Trophoblast cell (in vitro differentiated cells and primary cell): Measurements from ENCODE around the gene B3GALT5.

Source experiments
- DNase-seq, 2 donors: peaks; one replicate each; pipeline ENCODE4 v3.0.0-alpha.2; 2016
- H2AFZ ChIP-seq: 2 replicates; pipeline ENCODE4 v1.6.1; 2013; ENCODE audit warnings: low read length, moderate library complexity, mild to moderate bottlenecking; ENCODE audit not compliant: insufficient read depth, poor library complexity
- H2AK5ac ChIP-seq: 2 replicates; pipeline ENCODE4 v1.6.1; 2013; ENCODE audit warnings: mild to moderate bottlenecking, low read length
- H2BK120ac ChIP-seq: 2 replicates; pipeline ENCODE4 v1.6.1; 2013; ENCODE audit warnings: low read length, mild to moderate bottlenecking, moderate library complexity; ENCODE audit not compliant: insufficient read depth, poor library complexity
- H2BK12ac ChIP-seq: 2 replicates; pipeline ENCODE4 v1.6.1; 2013; ENCODE audit warnings: mild to moderate bottlenecking, low read length, moderate library complexity
- H2BK5ac ChIP-seq: 2 replicates; pipeline ENCODE4 v1.6.1; 2013; ENCODE audit warnings: low read length, low read depth, moderate library complexity, mild to moderate bottlenecking; ENCODE audit not compliant: poor library complexity
- H3K14ac ChIP-seq: 2 replicates; pipeline ENCODE4 v1.6.1; 2013; ENCODE audit warnings: mild to moderate bottlenecking, low read length
- H3K18ac ChIP-seq: 2 replicates; pipeline ENCODE4 v1.6.1; 2013; ENCODE audit warnings: mild to moderate bottlenecking, low read length
- H3K23ac ChIP-seq: 2 replicates; pipeline ENCODE4 v1.6.1; 2013; ENCODE audit warnings: low read length
- H3K27ac ChIP-seq: 2 replicates; pipeline ENCODE4 v1.5.1; 2013; ENCODE audit warnings: low read depth, mild to moderate bottlenecking, inconsistent platforms, low read length, moderate library complexity
- H3K27me3 ChIP-seq: 2 replicates; pipeline ENCODE4 v1.6.1; 2013; ENCODE audit warnings: inconsistent platforms, mild to moderate bottlenecking, low read length, moderate library complexity; ENCODE audit not compliant: insufficient read depth
- H3K36me3 ChIP-seq, 2 experiments: 1 replicate in 1 of 2; 2 replicates in 1 of 2; pipeline ENCODE4 v1.6.1; 2013; ENCODE audit warnings: low read length in 2 of 2, mild to moderate bottlenecking in 2 of 2, moderate library complexity in 1 of 2; ENCODE audit not compliant: insufficient read depth in 2 of 2, control insufficient read depth in 1 of 2
- H3K4ac ChIP-seq: 2 replicates; pipeline ENCODE4 v1.6.1; 2013; ENCODE audit warnings: low read depth, mild to moderate bottlenecking, low read length, moderate library complexity
- H3K4me1 ChIP-seq, 2 experiments: 1 replicate in 1 of 2; 2 replicates in 1 of 2; pipeline ENCODE4 v1.6.1; 2013; ENCODE audit warnings: low read length in 2 of 2, mild to moderate bottlenecking in 2 of 2, moderate library complexity in 1 of 2; ENCODE audit not compliant: insufficient read depth in 2 of 2, control insufficient read depth in 1 of 2
- H3K4me2 ChIP-seq: 2 replicates; pipeline ENCODE4 v1.6.1; 2013; ENCODE audit warnings: inconsistent platforms, mild to moderate bottlenecking, low read length, moderate library complexity
- H3K4me3 ChIP-seq: 2 replicates; pipeline ENCODE4 v1.5.1; 2013; ENCODE audit warnings: mild to moderate bottlenecking, low read depth, low read length, inconsistent platforms
- H3K79me1 ChIP-seq: one replicate; pipeline ENCODE4 v1.6.1; 2013; ENCODE audit warnings: low read length
- H3K79me2 ChIP-seq: 2 replicates; pipeline ENCODE4 v1.6.1; 2013; ENCODE audit warnings: low read length, mild to moderate bottlenecking; ENCODE audit not compliant: control insufficient read depth, insufficient read depth, poor library complexity
- H3K9ac ChIP-seq: 2 replicates; pipeline ENCODE4 v1.6.1; 2013; ENCODE audit warnings: mild to moderate bottlenecking, low read length
- H3K9me3 ChIP-seq: 2 replicates; pipeline ENCODE4 v1.6.1; 2013; ENCODE audit warnings: low read depth, mild to moderate bottlenecking, control low read depth, inconsistent platforms, low read length; ENCODE audit not compliant: insufficient read depth
- H4K12ac ChIP-seq: 2 replicates; pipeline ENCODE4 v1.6.1; 2013; ENCODE audit warnings: low read depth, mild to moderate bottlenecking, low read length, moderate library complexity
- H4K8ac ChIP-seq: 2 replicates; pipeline ENCODE4 v1.6.1; 2013; ENCODE audit warnings: low read depth, mild to moderate bottlenecking, low read length, moderate library complexity
- H4K91ac ChIP-seq: one replicate; pipeline ENCODE4 v1.6.1; 2013; ENCODE audit warnings: low read depth, mild to moderate bottlenecking, low read length, moderate library complexity
- WGBS: extraction: QIAGEN DNeasy Blood & Tissue Kit; methylation state at CpG from one replicate; pipeline ENCODE4 v1.1.7; 2013; ENCODE audit warnings: missing lambda C conversion rate; ENCODE audit not compliant: insufficient read length, insufficient coverage; ENCODE audit errors: extremely low coverage; 5-methylcytosine and 5-hydroxymethylcytosine counted together

Gene B3GALT5

GRCh38 chr21:39707316-39707715 is 94.6 kb downstream of the B3GALT5 start:
- H2BK120ac ChIP-seq = no peak overlapping the region
- H3K18ac ChIP-seq = no peak overlapping the region
- no CpG with 5 or more reads among the region's 1 CpG for WGBS
- no peak overlapping the region for H3K14ac ChIP-seq
- no peak overlapping the region for H3K4me3 ChIP-seq
- H2AFZ ChIP-seq = no peak overlapping the region
- H2BK12ac ChIP-seq = no peak overlapping the region
- H3K9ac ChIP-seq = no peak overlapping the region
- H3K27ac ChIP-seq = no peak overlapping the region
- no peak overlapping the region for H3K4ac ChIP-seq
- no peak overlapping the region for H4K12ac ChIP-seq
- no peaks in the 10 kb centered on the region for H3K4me1 ChIP-seq
- no peak overlapping the region for H3K23ac ChIP-seq
- no peak overlapping the region for H4K91ac ChIP-seq
- H3K27me3 ChIP-seq = no peaks in the 10 kb centered on the region
- no peak overlapping the region for H3K4me2 ChIP-seq
- H3K79me2 ChIP-seq = no peaks in the 10 kb centered on the region
- H3K9me3 ChIP-seq = peaks cover 9% of the 10 kb centered on the region
- H3K79me1 ChIP-seq = no peaks in the 10 kb centered on the region
- no peak for DNase-seq
- no peak overlapping the region for H2AK5ac ChIP-seq
- H4K8ac ChIP-seq = no peak overlapping the region
- H2BK5ac ChIP-seq = no peak overlapping the region
- H3K36me3 ChIP-seq = no peaks in the 10 kb centered on the region

GRCh38 chr21:39710866-39711265 is 98.1 kb downstream of the B3GALT5 start:
- no peak overlapping the region for H3K14ac ChIP-seq
- peaks cover 4% of the 10 kb centered on the region for H3K9me3 ChIP-seq
- H3K4me2 ChIP-seq = no peak overlapping the region
- no peak overlapping the region for H2AK5ac ChIP-seq
- no peaks in the 10 kb centered on the region for H3K79me2 ChIP-seq
- peak; percentile 72 to 80 for DNase-seq
- no peak overlapping the region for H2BK5ac ChIP-seq
- H3K23ac ChIP-seq = no peak overlapping the region
- no peaks in the 10 kb centered on the region for H3K36me3 ChIP-seq
- no peaks in the 10 kb centered on the region for H3K27me3 ChIP-seq
- H2BK120ac ChIP-seq = no peak overlapping the region
- H3K18ac ChIP-seq = no peak overlapping the region
- no peaks in the 10 kb centered on the region for H3K4me1 ChIP-seq
- H4K91ac ChIP-seq = no peak overlapping the region
- no peak overlapping the region for H3K27ac ChIP-seq
- H3K4ac ChIP-seq = no peak overlapping the region
- H2BK12ac ChIP-seq = no peak overlapping the region
- no peak overlapping the region for H4K12ac ChIP-seq
- WGBS = no CpG with 5 or more reads among the region's 8 CpGs
- no peak overlapping the region for H3K9ac ChIP-seq
- H3K4me3 ChIP-seq = no peak overlapping the region
- H4K8ac ChIP-seq = no peak overlapping the region
- H2AFZ ChIP-seq = no peak overlapping the region
- H3K79me1 ChIP-seq = no peaks in the 10 kb centered on the region

GRCh38 chr21:39712273-39712672 is 99.5 kb downstream of the B3GALT5 start:
- Histone ChIP-seq H3K4me2 (no peak overlapping the region), H2AK5ac (no peak overlapping the region), H3K4ac (no peak overlapping the region), H3K4me3 (no peak overlapping the region), H4K91ac (no peak overlapping the region), H3K27me3 (no peaks in the 10 kb centered on the region), H3K9ac (no peak overlapping the region), H3K18ac (no peak overlapping the region), H3K36me3 (no peaks in the 10 kb centered on the region), H4K8ac (no peak overlapping the region), H3K27ac (no peak overlapping the region), H3K79me1 (no peaks in the 10 kb centered on the region), H2BK120ac (no peak overlapping the region), H2BK12ac (no peak overlapping the region), H2BK5ac (no peak overlapping the region), H3K9me3 (peaks cover 4% of the 10 kb centered on the region), H3K14ac (no peak overlapping the region), H3K79me2 (no peaks in the 10 kb centered on the region), H4K12ac (no peak overlapping the region), H2AFZ (no peak overlapping the region), H3K4me1 (no peaks in the 10 kb centered on the region), H3K23ac (no peak overlapping the region)
- no peak for DNase-seq
- no CpG with 5 or more reads among the region's 7 CpGs for WGBS

GRCh38 chr21:39712976-39713375 is 100.2 kb downstream of the B3GALT5 start:
- Histone ChIP-seq H3K23ac (no peak overlapping the region), H3K9me3 (peaks cover 4% of the 10 kb centered on the region), H3K4me2 (no peak overlapping the region), H3K27ac (no peak overlapping the region), H2AK5ac (no peak overlapping the region), H4K91ac (no peak overlapping the region), H4K12ac (no peak overlapping the region), H3K4ac (no peak overlapping the region), H3K14ac (no peak overlapping the region), H3K4me1 (no peaks in the 10 kb centered on the region), H3K27me3 (no peaks in the 10 kb centered on the region), H3K9ac (no peak overlapping the region), H3K4me3 (no peak overlapping the region), H3K18ac (no peak overlapping the region), H2BK5ac (no peak overlapping the region), H3K79me1 (no peaks in the 10 kb centered on the region), H2BK120ac (no peak overlapping the region), H4K8ac (no peak overlapping the region), H3K79me2 (no peaks in the 10 kb centered on the region), H3K36me3 (no peaks in the 10 kb centered on the region), H2AFZ (no peak overlapping the region), H2BK12ac (no peak overlapping the region)
- DNase-seq = peak in 1 of 2 donors; percentile 42
- WGBS = no CpG with 5 or more reads among the region's 3 CpGs
